Coronary artery (tissue), 2 donors: ENCODE measurements around the gene PNPLA7.
A peak's percentile ranks its signal among the peaks of the same experiment; 100 is the strongest.
"Not testable (repeated sequence)": the region's sequence is repeated elsewhere in the genome, so short reads cannot be mapped to it uniquely, and the experiment has no call there.

Source experiments
- DNase-seq: peaks from one replicate; pipeline ENCODE4 v3.0.0-alpha.2; 2017; ENCODE audit warnings: low spot score
- H3K27ac ChIP-seq, 2 donors: fragments of 200-600 bp; sonication (generic); one replicate each; pipeline ENCODE4 v1.5.1; 2016 to 2019
- H3K4me3 ChIP-seq: fragments of 200-600 bp; sonication (generic); 2 replicates; pipeline ENCODE4 v1.5.1; 2016; ENCODE audit warnings: mild to moderate bottlenecking, moderate library complexity
- CTCF ChIP-seq: fragments of 200-600 bp; sonication (generic); IDR thresholded peaks from one replicate; pipeline ENCODE4 v1.5.1; 2019; ENCODE audit warnings: antibody characterized with exemption

The PNPLA7 gene

GRCh38 chr9:137538058-137538457 lies 12.1 kb downstream of the PNPLA7 start:
- no peak overlapping the region for H3K4me3 ChIP-seq
- TF ChIP-seq CTCF = no peak
- DNase-seq = no peak
- no peak overlapping the region for H3K27ac ChIP-seq

GRCh38 chr9:137536594-137537131 lies 13.5 kb downstream of the PNPLA7 start:
- DNase-seq, H3K4me3 ChIP-seq, H3K27ac ChIP-seq: not testable (repeated sequence)

- no peak for DNase-seq
- no peak overlapping the region for H3K4me3 ChIP-seq
- H3K27ac ChIP-seq = no peak overlapping the region
- no peak for TF ChIP-seq CTCF
These were observed 15.1 kb downstream of the PNPLA7 start for GRCh38 chr9:137535120-137535428.

- H3K4me3 ChIP-seq = no peak overlapping the region
- DNase-seq = no peak
- peak; percentile 39 for TF ChIP-seq CTCF
- H3K27ac ChIP-seq = no peak overlapping the region
These were observed 15.7 kb downstream of the PNPLA7 start for GRCh38 chr9:137534256-137535119.

- not testable (repeated sequence) for H3K4me3 ChIP-seq, H3K27ac ChIP-seq, DNase-seq
These were observed 17.2 kb downstream of the PNPLA7 start for GRCh38 chr9:137532891-137533468.

GRCh38 chr9:137531099-137531765 lies 19.0 kb downstream of the PNPLA7 start:
- DNase-seq = no peak
- no peak overlapping the region for H3K27ac ChIP-seq

GRCh38 chr9:137530331-137530730 lies 19.9 kb downstream of the PNPLA7 start:
- no peak for DNase-seq
- no peak overlapping the region for H3K4me3 ChIP-seq
- no peak for TF ChIP-seq CTCF
- H3K27ac ChIP-seq = no peak overlapping the region

More at GRCh38 chr9:137531099-137531765, 19.0 kb downstream of the PNPLA7 start:
- TF ChIP-seq CTCF = no peak
- H3K4me3 ChIP-seq = no peak overlapping the region

GRCh38 chr9:137524981-137525317 lies 25.3 kb downstream of the PNPLA7 start:
- Histone ChIP-seq H3K27ac (no peak overlapping the region), H3K4me3 (no peak overlapping the region)
- DNase-seq = no peak
- no peak for TF ChIP-seq CTCF
